GM12878 (cell line): ENCODE results near the gene ITSN1. TPM values are rescaled to one million over a fixed set of nuclear protein-coding genes. Genes with fewer than 3 reads are reported as not detected.

Source experiments
- ATAC-seq: fragments of 200-7000 bp; cut with Tn5 transposase; 3 replicates; pipeline ENCODE4 v1.9.1; 2020; ENCODE audit warnings: mild to moderate bottlenecking, moderate library complexity
- BruUV-seq: library from RNA; stranded (reverse); fragments of 400-500 nt; replicated peaks from 2 replicates; lab custom pipeline; 2021; lab: Mats Ljungman, UMichigan
- CTCF ChIA-PET: fragments of 300-600 bp; sonication (Branson Sonifier 250); formaldehyde crosslinking; extraction: SDS; loops from one replicate; lab custom pipeline; 2021; ENCODE audit warnings: inconsistent platforms; lab: Yijun Ruan, JAX
- POLR2A ChIA-PET: fragments of 350-600 bp; formaldehyde crosslinking; extraction: SDS; loops from one replicate; lab custom pipeline; 2021; ENCODE audit warnings: inconsistent platforms; lab: Charles Lee
- RAD21 ChIA-PET: fragments of 300-600 bp; sonication (Branson Sonifier 250); formaldehyde crosslinking; loops from one replicate; lab custom pipeline; 2023; ENCODE audit warnings: antibody characterized with exemption; ENCODE audit not compliant: unreplicated experiment; lab: Charles Lee
- SMC1A ChIA-PET: fragments of 300-600 bp; sonication (Branson Sonifier 250); formaldehyde crosslinking; loops from one replicate; lab custom pipeline; 2023; ENCODE audit not compliant: unreplicated experiment, uncharacterized antibody; lab: Charles Lee
- DNase-seq: peaks from one replicate; pipeline ENCODE4 v3.0.0-alpha.2; 2011; ENCODE audit warnings: low read depth, low spot score
- FAIRE-seq: peaks from 3 replicates; lab custom pipeline; 2011; peaks lifted over from hg19 to GRCh38; lab: Jason Lieb, UNC
- H2AFZ ChIP-seq: 2 replicates; pipeline ENCODE4 v1.6.0; 2011; ENCODE audit warnings: low read depth, low read length, control low read depth; ENCODE audit not compliant: control insufficient read depth
- H3K27ac ChIP-seq: 2 replicates; pipeline ENCODE4 v1.5.1; 2011; ENCODE audit warnings: control low read depth; ENCODE audit not compliant: control insufficient read depth, insufficient read depth
- H3K27me3 ChIP-seq, 2 experiments: replicated peaks in 1 of 2; 2 replicates each; pipeline versions ENCODE4 v1.6.0 to v1.6.1; 2011; ENCODE audit warnings: low read length in 1 of 2; ENCODE audit not compliant: control insufficient read depth in 2 of 2, insufficient read depth in 2 of 2
- H3K36me3 ChIP-seq, 2 experiments: 2 replicates each; pipeline ENCODE4 v1.5.1; 2011; ENCODE audit warnings: low read length in 1 of 2; ENCODE audit not compliant: control insufficient read depth in 2 of 2, insufficient read depth in 2 of 2
- H3K4me1 ChIP-seq: 2 replicates; pipeline ENCODE4 v1.6.1; 2011; ENCODE audit warnings: mild to moderate bottlenecking, low read length, moderate library complexity, mixed read lengths; ENCODE audit not compliant: control insufficient read depth, insufficient read depth
- H3K4me2 ChIP-seq: 2 replicates; pipeline ENCODE4 v1.6.0; 2011; ENCODE audit warnings: control low read depth; ENCODE audit not compliant: control insufficient read depth, insufficient read depth
- H3K4me3 ChIP-seq: fragments of 200-600 bp; sonication (generic); 2 replicates; pipeline ENCODE4 v1.5.1; 2016
- H3K79me2 ChIP-seq: 2 replicates; pipeline ENCODE4 v1.6.0; 2011; ENCODE audit warnings: low read length; ENCODE audit not compliant: control insufficient read depth, insufficient read depth
- H3K9ac ChIP-seq: 2 replicates; pipeline ENCODE4 v1.8.0; 2011; ENCODE audit warnings: low read length, control low read depth, mixed read lengths; ENCODE audit not compliant: control insufficient read depth, insufficient read depth
- H3K9me3 ChIP-seq: replicated peaks from 3 replicates; pipeline ENCODE4 v1.5.1; 2011; ENCODE audit warnings: mild to moderate bottlenecking, low read length; ENCODE audit not compliant: control insufficient read depth, insufficient read depth
- H4K20me1 ChIP-seq: 2 replicates; pipeline ENCODE4 v1.6.0; 2011; ENCODE audit not compliant: control insufficient read depth, insufficient read depth
- BRCA1 ChIP-seq: IDR thresholded peaks from 2 replicates; pipeline ENCODE4 v1.6.1; 2011; ENCODE audit warnings: low read depth, low read length, improper control_type of control experiment
- ETV6 ChIP-seq, 2 experiments: fragments of 450-650 bp in 1 of 2; IDR thresholded peaks in 1 of 2; conservative IDR thresholded peaks in 1 of 2; 2 replicates each; pipeline ENCODE4 v1.6.1; 2014; ENCODE audit warnings: antibody characterized with exemption in 1 of 2, borderline replicate concordance in 1 of 2, low read depth in 1 of 2, mild to moderate bottlenecking in 1 of 2, moderate library complexity in 1 of 2
- FOXM1 ChIP-seq: IDR thresholded peaks from 2 replicates; pipeline ENCODE4 v1.6.1; 2012; ENCODE audit warnings: low read depth, mild to moderate bottlenecking, inconsistent platforms, low read length, moderate library complexity
- IKZF1 ChIP-seq: fragments of 450-650 bp; conservative IDR thresholded peaks from 2 replicates; pipeline ENCODE4 v1.6.1; 2017; ENCODE audit warnings: antibody characterized with exemption, mild to moderate bottlenecking
- MXI1 ChIP-seq: fragments of 150-350 bp; IDR thresholded peaks from 2 replicates; pipeline ENCODE4 v1.6.1; 2011; ENCODE audit warnings: low read depth, mild to moderate bottlenecking, inconsistent platforms, low read length, improper control_type of control experiment
- NFXL1 ChIP-seq: fragments of 450-650 bp; IDR thresholded peaks from 2 replicates; pipeline ENCODE4 v1.6.1; 2017; ENCODE audit warnings: antibody characterized with exemption, mild to moderate bottlenecking, borderline replicate concordance
- POLR2AphosphoS2 ChIP-seq: IDR thresholded peaks from 2 replicates; pipeline ENCODE4 v1.6.1; 2011; ENCODE audit warnings: low read depth, mild to moderate bottlenecking, low read length, improper control_type of control experiment, moderate library complexity
- RCOR1 ChIP-seq: conservative IDR thresholded peaks from 2 replicates; pipeline ENCODE4 v1.6.1; 2012; ENCODE audit warnings: low read depth, low read length, improper control_type of control experiment
- REST ChIP-seq: IDR thresholded peaks from 2 replicates; pipeline ENCODE4 v1.6.1; 2012; ENCODE audit warnings: mild to moderate bottlenecking, low read depth, low read length
- RFX5 ChIP-seq: IDR thresholded peaks from 2 replicates; pipeline ENCODE4 v1.6.1; 2011; ENCODE audit warnings: low read depth, low read length, improper control_type of control experiment
- SIX5 ChIP-seq: IDR thresholded peaks from 2 replicates; pipeline ENCODE4 v1.6.1; 2011; ENCODE audit warnings: mild to moderate bottlenecking, low read depth, low read length, moderate library complexity; ENCODE audit not compliant: severe bottlenecking
- ZBED1 ChIP-seq: IDR thresholded peaks from 2 replicates; pipeline ENCODE4 v1.6.1; 2016; ENCODE audit warnings: borderline replicate concordance
- WGBS: methylation state at CpG from one replicate; pipeline ENCODE4 v1.1.6; 2016; ENCODE audit warnings: low lambda C conversion rate; ENCODE audit not compliant: insufficient replicate concordance, insufficient coverage; ENCODE audit errors: missing lambda C conversion rate; 5-methylcytosine and 5-hydroxymethylcytosine counted together
- in situ Hi-C: fragments of 300-500 bp; cut with MboI; formaldehyde crosslinking; loops from 9 replicates; pipeline ENCODE4 v1.14.3; 2018; ENCODE audit warnings: mixed read lengths
- intact Hi-C: fragments of 100-400 bp; cut with micrococcal nuclease; formaldehyde crosslinking; loops from one replicate; pipeline ENCODE4 v1.14.2; 2022; ENCODE audit not compliant: unreplicated experiment
- polyA plus RNA-seq, 11 experiments: library from polyadenylated mRNA; depleted of rRNA in 4 of 11; unstranded in 6 of 11; stranded (reverse) in 5 of 11; fragments of >200 nt; fragmentation: Nextera tagmentation in 4 of 11; fragmentation: Illumina TruSeq in 1 of 11; extraction: Ambion mirVana in 4 of 11; extraction: Trizol in 1 of 11; gene quantifications; 1 replicate in 1 of 11; 2 replicates in 10 of 11; pipeline versions ENCODE4 v1.2.1 to v1.2.3, GENCODE V29; 2011 to 2016; ENCODE audit warnings: inconsistent platforms in 2 of 11, missing spikeins in 2 of 11, low read depth in 1 of 11
- total RNA-seq, 4 experiments: library from RNA; depleted of rRNA in 3 of 4; stranded (reverse); fragments of >200 nt in 3 of 4; fragmentation: Illumina TruSeq in 1 of 4; extraction: Trizol in 1 of 4; gene quantifications; 2 replicates each; pipeline versions ENCODE4 v1.2.1 to v1.2.3, GENCODE V29; 2013 to 2021
- TF ChIP-seq, protein P1 (sequence below): fragments of 450-650 bp; IDR thresholded peaks from 2 replicates; pipeline ENCODE4 v1.6.1; 2016; ENCODE audit warnings: mild to moderate bottlenecking
- TF ChIP-seq, protein P2 (sequence below): IDR thresholded peaks from 2 replicates; pipeline ENCODE4 v1.6.1; 2012; ENCODE audit warnings: low read depth, low read length, improper control_type of control experiment

The ITSN1 gene
- total and polyA plus RNA-seq, 10 of the 15 experiments (the other 5 are each of a cell fraction or from before 2014, with no cell fraction given): 0.89 to 10.6 (median 4.8) TPM

DNA sequence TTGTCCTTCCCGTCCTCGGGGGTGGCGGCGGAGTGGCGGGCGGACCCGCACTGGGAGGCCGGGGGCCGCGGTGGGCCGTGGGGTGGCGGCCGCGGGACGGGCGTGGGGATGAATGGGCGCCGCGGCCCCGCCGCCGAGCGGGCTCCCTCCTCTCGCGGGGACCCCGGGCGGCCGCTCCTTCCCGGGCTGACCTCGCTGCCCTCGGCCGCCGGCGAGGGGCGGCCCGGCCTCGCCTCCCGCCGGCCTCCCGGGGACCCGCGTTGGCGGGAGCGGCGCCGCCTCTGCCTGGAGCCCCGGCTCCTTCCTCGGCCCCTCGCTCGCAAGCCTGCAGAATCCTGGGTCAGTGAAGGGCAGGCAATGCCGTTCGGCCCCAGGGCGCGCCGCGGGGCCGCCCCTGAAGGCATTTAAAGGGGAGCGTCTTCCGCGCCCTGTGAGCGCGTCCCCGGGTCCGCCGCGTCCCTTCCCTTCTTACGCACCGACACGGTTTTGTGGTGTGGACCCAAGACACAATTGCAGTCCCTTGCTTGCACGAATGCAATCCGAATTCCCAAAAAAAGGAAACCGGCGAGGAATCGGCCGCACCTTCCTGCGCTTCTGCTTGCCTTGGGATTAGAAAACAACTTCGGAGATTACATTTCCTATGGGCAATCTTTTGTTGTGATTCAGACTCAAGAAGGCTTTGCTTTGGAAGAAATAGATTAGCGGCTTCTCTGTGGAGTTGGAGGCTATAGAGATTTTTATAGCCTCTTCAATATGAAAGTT, 776 bp downstream of the ITSN1 start (continued):
- TF ChIP-seq RFX5 (no peak), ZBED1 (no peak), MXI1 (peak; percentile 21; the same call in 1 of the 2 replicates), SIX5 (no peak), BRCA1 (no peak)

DNA sequence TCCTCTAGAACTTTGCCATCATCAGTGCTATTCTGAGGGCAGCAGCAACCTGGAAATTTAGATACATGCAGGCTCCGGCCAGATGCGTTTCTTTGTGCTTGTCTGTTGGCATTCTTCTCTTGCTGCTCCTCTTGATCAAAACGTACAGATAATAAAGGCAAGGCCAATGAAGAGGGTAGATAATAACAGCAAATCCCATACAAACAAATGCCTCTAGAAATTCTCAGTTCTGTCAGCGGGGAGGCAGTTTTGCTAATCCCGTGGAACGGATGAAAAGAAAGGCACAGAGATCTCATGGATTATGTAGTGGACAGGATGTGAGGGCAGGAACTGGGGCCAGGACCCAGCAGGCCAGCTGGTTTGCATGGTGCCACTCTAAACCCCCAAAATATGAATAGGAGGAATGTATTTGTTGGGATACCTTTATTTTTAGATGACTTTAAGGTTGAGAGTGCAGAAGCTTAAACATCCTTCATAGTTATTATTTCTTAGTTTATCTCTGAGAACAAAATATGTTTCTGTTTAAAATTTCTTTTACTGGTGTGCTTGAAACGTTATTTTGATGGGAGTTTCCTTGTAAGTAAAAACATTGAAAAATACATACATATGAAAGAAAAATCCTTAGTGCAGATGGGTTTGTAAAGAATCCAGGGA, 1.5 kb downstream of the ITSN1 start:
- Histone ChIP-seq H3K4me3 (peak overlapping the region; percentile 94), H3K27me3 (peaks cover 0 to 6% of the 10 kb centered on the region in 2 experiments; a peak in 2 of 4 replicates), H3K4me1 (no peaks in the 10 kb centered on the region), H3K27ac (no peak overlapping the region), H2AFZ (peak overlapping the region; percentile 93; the same call in 1 of the 2 replicates), H3K36me3 (no peaks in the 10 kb centered on the region), H3K4me2 (peak overlapping the region; percentile 85), H3K9ac (peak overlapping the region; percentile 46; the same call in 1 of the 2 replicates), H4K20me1 (no peaks in the 10 kb centered on the region), H3K9me3 (no peaks in the 10 kb centered on the region), H3K79me2 (peaks cover 13% of the 10 kb centered on the region)
- FAIRE-seq (peak; percentile 81), DNase-seq (no peak), ATAC-seq (no peak)
- ChIA-PET POLR2A (no interaction called here), CTCF (interaction anchor here (1.0 kb wide), 1 partner anchor 711 kb away, joined by 3 read pairs; no protein-coding TSS in a partner anchor), RAD21 (no interaction called here), SMC1A (no interaction called here)
- BruUV-seq: TSS peak; percentile 62
- 29% methylated on average over 7 of the region's 7 CpGs for WGBS
- in situ Hi-C loops: loop anchor here (25.0 kb wide), 1 partner anchor 1256 kb away; the partner anchor contains the start of gene URB1
- intact Hi-C loops: loop anchor here (2.0 kb wide), 1 partner anchor 271 kb away; the partner anchor contains the start of gene ATP5PO
- no peak for TF ChIP-seq SIX5
- TF ChIP-seq ETV6 (conservative IDR thresholded peaks at IDR 0.05 in 1 of 2, IDR thresholded peaks at IDR 0.05 in 1 of 2; ENCODE audit: borderline replicate concordance in 1 of 2, low read depth in 1 of 2): no peak
- no peak for TF ChIP-seq IKZF1
- no peak for TF ChIP-seq POLR2AphosphoS2
- TF ChIP-seq, protein P1, sequence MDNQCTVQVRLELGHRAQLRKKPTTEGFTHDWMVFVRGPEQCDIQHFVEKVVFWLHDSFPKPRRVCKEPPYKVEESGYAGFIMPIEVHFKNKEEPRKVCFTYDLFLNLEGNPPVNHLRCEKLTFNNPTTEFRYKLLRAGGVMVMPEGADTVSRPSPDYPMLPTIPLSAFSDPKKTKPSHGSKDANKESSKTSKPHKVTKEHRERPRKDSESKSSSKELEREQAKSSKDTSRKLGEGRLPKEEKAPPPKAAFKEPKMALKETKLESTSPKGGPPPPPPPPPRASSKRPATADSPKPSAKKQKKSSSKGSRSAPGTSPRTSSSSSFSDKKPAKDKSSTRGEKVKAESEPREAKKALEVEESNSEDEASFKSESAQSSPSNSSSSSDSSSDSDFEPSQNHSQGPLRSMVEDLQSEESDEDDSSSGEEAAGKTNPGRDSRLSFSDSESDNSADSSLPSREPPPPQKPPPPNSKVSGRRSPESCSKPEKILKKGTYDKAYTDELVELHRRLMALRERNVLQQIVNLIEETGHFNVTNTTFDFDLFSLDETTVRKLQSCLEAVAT: no peak
- TF ChIP-seq REST: no peak
- TF ChIP-seq FOXM1: no peak
- TF ChIP-seq, protein P2, sequence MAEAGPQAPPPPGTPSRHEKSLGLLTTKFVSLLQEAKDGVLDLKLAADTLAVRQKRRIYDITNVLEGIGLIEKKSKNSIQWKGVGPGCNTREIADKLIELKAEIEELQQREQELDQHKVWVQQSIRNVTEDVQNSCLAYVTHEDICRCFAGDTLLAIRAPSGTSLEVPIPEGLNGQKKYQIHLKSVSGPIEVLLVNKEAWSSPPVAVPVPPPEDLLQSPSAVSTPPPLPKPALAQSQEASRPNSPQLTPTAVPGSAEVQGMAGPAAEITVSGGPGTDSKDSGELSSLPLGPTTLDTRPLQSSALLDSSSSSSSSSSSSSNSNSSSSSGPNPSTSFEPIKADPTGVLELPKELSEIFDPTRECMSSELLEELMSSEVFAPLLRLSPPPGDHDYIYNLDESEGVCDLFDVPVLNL: no peak
- no peak for TF ChIP-seq RCOR1
- TF ChIP-seq NFXL1: no peak
